NCI-H2107 treated with DMSO at 0.1 percent for 48 hours (cell line): Measurements from ENCODE around the gene KIR2DL4.
"Not testable (repeated sequence)": the region's sequence is repeated elsewhere in the genome, so short reads cannot be mapped to it uniquely, and the experiment has no call there.

Experiments
- DNase-seq: peaks from one replicate; lab custom pipeline; 2025; ENCODE audit not compliant: unreplicated experiment; lab: John Stamatoyannopoulos, UW

Gene KIR2DL4

DNA sequence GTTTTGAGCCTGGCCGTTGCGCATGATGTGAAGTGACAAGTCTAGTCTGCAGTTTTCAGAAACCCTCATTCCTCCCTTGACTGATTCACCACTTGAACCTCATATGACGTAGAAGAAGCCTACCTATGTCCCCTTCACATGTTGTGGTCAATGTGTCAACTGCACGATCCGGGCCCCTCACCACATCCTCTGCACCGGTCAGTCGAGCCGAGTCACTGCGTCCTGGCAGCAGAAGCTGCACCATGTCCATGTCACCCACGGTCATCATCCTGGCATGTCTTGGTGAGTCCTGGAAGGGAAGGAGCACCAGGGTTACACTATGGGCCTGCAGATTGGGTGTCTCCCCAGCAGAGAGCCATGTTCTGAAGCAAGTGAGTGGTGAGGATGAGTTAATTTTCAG lies at the start of gene KIR2DL4:
TSS of gene KIR2DL4 (plus strand) at position 201 of the 400 bp plus-strand sequence. CDS start at position 243, 42 bp downstream.
- DNase-seq: no peak

DNA sequence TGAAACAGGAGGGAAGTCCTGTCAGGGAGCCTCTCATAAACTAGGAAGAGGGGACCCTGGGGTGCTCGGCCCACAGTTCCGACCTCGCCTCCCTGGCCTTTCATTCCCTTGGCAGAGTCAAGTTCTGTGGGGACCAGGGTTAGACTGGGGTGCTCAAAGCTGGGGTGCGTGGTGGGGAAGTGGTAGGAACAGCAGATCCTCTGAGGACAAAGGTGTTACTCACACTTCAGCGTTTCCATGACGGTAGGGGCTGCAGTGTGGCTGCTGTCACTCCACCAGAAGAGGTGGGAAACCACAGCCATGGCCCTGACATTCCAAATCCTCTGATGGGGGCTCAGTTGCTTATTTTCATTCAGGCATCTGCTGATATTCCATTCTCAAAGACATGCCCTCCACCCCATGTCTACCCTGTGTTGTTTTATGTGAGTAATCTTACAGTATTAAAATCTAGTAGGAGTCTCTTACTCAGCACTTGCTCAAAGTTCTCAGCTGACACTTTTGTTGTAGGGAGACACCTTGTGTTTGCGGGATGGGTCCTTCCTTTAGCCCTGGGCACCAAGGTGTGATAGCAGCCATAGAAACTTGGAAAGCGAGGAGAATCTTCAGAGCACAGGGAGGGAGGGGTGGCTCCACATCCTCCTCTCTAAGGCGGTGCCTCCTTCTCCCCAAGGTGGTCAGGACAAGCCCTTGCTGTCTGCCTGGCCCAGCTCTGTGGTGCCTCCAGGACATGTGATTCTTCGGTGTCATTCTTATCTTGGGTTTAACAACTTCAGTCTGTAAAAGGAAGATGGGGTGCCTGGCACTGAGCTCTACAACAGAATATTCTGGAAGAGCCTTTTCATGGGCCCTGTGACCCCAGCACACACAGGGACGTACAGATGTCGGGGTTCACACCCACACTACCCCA lies 47.0 kb upstream of the KIR2DL4 start:
- not testable (repeated sequence) for DNase-seq

DNA sequence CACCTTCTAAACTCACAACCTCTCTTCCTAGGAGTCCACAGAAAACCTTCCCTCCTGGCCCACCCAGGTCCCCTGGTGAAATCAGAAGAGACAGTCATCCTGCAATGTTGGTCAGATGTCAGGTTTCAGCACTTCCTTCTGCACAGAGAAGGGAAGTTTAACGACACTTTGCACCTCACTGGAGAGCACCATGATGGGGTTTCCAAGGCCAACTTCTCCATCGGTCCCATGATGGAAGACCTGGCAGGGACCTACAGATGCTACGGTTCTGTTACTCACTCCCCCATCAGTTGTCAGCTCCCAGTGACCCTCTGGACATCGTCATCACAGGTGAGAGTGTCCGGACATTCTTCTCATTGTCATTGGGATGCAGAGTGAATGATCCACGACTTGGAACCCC lies 44.8 kb upstream of the KIR2DL4 start:
- DNase-seq: not testable (repeated sequence)

DNA sequence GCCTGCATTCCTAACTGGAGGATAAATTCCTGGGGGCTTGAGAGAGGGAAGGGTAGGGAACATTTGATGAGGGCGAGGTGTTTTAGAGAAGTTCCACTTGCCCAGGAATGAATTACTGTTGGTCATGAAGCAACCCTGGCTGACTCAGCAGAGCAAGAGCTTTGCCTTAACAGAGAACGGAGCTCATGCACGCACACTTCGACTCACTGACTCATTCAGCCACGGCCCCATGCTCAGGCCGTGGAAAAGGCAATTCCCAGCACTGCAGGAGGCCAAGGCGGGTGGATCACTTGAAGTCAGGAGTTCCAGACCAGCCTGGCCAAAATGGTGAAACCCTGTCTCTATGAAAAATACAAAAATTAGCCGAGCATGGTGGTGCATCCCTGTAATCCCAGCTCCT lies 39.2 kb upstream of the KIR2DL4 start:
- not testable (repeated sequence) for DNase-seq

DNA sequence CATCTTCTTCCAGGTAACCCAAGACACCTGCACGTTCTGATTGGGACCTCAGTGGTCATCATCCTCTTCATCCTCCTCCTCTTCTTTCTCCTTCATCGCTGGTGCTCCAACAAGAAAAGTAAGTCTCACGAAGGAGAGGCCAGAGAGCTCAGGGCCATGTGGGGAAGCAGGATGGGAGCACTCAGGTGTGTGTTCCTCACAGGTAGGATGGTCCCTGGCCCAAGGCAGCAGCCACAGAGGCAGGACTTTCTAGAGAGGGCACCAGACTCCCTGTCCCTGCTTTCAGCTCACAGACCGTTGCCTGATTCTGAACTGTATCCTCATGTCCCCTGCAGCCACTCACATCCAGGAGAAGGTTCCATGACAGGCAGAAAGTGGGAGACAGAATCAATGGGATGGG lies 36.9 kb upstream of the KIR2DL4 start:
- DNase-seq: not testable (repeated sequence)

DNA sequence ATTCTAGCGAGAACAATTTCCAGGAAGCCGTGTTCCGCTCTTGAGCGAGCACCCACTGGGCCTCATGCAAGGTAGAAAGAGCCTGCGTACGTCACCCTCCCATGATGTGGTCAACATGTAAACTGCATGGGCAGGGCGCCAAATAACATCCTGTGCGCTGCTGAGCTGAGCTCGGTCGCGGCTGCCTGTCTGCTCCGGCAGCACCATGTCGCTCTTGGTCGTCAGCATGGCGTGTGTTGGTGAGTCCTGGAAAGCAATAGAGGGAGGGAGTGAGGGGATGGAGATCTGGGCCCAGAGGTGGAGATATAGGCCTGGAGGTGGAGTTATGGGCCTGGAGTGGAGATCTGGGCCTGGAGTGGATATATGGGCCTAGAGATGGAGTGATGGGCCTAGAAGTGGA lies 33.8 kb upstream of the KIR2DL4 start, which contains the start of gene KIR2DL1:
TSS of gene KIR2DL1 (plus strand) at position 148 of the 400 bp plus-strand sequence. CDS start at position 206, 58 bp downstream.
- DNase-seq: not testable (repeated sequence)

DNA sequence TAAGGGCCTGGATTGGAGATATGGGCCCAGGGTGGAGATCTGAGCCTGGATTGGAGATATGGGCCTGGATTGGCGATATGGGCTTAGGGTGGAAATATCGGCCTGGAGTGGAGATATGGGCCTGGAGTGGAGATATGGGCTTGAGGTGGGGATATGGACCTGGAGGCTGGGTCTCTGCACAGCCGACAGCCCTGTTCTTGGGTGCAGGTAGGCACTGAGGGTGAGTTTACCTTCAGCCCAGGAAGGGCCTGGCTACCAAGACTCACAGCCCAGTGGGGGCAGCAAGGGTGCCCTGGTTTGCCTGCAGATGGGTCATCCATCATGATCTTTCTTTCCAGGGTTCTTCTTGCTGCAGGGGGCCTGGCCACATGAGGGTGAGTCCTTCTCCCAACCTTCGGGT lies 32.9 kb upstream of the KIR2DL4 start:
- DNase-seq: not testable (repeated sequence)

DNA sequence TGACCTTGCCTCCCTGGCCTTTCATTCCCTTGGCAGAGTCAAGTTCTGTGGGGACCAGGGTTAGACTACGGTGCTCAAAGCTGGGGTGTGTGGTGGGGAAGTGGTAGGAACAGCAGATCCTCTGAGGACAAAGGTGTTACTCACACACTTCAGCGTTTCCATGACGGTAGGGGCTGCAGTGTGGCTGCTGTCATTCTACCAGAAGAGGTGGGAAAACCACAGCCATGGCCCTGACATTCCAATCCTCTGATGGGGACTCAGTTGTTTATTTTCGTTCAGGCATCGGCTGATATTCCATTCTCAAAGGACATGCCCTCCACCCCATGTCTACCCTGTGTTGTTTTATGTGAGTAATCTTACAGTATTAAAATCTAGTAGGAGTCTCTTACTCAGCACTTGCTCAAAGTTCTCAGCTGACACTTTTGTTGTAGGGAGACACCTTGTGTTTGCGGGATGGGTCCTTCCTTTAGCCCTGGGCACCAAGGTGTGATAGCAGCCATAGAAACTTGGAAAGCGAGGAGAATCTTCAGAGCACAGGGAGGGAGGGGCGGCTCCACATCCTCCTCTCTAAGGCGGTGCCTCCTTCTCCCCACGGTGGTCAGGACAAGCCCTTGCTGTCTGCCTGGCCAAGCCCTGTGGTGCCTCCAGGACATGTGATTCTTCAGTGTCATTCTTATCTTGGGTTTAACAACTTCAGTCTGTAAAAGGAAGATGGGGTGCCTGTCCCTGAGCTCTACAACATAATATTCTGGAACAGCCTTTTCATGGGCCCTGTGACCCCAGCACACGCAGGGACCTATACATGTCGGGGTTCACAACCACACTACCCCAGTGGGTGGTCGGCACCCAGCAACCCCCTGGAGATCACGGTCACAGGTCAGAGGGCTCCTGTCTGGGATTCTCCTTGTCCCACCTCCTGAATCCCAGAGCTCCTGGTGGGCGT lies 32.1 kb upstream of the KIR2DL4 start:
- DNase-seq: not testable (repeated sequence)

DNA sequence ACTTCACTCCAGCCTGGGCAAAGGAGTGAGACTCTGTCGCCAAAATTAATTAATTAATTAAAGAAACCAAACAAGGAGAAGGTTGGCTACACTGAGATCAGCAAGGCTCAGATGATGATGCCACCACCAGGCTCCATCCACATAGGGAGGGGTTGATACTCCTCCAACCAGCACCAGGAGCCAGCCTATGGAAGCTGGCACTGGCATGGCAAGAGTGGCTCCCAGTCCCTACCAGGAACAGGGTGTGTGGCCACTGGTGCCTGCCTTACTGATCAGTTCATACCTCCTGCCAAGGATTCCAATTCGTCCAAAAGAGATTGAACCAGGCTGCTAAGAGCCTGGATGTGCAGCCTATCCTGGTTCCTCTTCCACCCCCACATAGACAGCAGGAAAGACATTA lies 30.7 kb upstream of the KIR2DL4 start:
- DNase-seq: not testable (repeated sequence)

DNA sequence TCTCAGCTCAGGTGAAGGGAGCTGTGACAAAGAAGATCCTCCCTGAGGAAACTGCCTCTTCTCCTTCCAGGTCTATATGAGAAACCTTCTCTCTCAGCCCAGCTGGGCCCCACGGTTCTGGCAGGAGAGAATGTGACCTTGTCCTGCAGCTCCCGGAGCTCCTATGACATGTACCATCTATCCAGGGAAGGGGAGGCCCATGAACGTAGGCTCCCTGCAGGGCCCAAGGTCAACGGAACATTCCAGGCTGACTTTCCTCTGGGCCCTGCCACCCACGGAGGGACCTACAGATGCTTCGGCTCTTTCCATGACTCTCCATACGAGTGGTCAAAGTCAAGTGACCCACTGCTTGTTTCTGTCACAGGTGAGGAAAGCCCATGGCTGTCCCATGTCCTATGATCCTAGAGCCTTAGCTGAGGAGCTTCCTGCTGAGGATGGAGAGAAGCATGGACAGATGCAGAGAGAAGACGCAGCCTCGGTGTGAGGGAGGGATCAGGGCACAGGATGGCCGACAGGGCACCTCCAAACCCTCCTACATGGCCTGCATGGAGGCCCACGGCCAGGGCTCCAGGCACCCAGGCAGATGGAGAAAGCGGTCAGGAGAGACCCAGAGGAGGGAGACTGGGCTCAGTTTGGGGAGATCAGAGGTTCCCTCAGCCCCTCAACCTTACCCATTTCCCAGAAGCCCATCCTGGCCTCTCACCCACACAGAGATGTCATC lies 28.2 kb upstream of the KIR2DL4 start:
- not testable (repeated sequence) for DNase-seq

DNA sequence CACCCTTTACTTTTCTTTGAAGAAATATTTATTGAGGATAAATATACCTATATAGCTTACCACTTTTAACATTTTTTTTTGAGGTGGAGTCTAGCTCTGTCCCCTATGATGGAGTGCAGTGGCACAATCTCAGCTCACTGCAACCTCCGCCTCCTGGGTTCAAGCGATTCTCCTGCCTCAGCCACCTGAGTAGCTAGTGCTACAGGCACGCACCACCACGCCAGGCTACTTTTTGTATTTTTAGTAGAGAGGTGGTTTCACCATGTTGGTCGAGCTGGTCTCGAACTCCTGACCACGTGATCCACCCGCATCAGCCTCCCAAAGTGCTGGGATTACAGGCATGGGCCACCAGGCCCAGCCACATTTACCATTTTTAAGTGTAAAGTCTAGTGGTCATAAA lies 27.6 kb upstream of the KIR2DL4 start:
- DNase-seq: not testable (repeated sequence)

DNA sequence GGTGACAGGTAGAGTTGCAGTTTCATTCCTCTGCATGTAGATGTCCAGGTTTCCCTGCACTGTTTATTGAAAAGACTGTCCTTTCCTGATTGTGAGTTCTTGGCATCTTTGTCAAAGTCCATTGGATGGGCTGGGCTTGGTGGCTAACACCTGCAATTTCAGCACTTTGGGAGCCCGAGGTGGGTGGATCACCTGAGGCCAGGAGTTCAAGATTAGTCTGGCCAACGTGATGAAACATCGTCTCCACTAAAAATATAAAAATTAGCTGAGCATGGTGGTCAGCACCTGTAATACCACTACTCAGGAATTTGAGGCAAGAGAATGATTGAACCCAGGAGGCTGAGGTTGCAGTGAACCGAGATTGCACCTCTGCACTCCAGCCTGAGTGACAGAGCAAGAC lies 25.6 kb upstream of the KIR2DL4 start:
- DNase-seq: not testable (repeated sequence)

DNA sequence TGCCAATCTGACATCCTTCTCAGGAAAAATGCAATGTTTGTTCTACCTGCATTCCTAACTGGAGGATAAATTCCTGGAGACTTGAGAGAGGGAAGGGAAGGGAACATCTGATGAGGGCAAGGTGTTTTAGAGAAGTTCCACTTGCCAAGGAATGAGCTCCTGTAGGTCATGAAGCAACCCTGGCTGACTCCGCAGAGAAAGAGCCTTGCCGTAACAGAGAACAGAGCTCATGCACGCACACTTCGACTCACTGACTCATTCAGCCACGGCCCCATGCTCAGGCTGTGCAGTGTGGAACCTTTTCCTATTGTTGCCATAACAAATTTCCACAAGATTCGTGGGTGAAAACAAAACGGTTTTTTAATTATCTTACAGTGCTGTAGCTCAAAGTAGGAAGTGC lies 24.5 kb upstream of the KIR2DL4 start:
- DNase-seq: not testable (repeated sequence)

DNA sequence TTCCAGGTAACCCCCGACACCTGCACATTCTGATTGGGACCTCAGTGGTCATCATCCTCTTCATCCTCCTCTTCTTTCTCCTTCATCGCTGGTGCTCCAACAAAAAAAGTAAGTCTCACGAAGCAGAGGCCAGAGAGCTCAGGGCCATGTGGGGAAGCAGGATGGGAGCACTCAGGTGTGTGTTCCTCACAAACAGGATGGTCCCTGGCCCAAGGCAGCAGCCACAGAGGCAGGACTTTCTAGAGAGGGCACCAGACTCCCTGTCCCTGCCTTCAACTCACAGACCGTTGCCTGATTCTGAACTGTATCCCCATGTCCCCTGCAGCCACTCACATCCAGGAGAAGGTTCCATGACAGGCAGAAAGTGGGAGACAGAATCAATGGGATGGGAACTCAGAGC lies 20.5 kb upstream of the KIR2DL4 start:
- not testable (repeated sequence) for DNase-seq

DNA sequence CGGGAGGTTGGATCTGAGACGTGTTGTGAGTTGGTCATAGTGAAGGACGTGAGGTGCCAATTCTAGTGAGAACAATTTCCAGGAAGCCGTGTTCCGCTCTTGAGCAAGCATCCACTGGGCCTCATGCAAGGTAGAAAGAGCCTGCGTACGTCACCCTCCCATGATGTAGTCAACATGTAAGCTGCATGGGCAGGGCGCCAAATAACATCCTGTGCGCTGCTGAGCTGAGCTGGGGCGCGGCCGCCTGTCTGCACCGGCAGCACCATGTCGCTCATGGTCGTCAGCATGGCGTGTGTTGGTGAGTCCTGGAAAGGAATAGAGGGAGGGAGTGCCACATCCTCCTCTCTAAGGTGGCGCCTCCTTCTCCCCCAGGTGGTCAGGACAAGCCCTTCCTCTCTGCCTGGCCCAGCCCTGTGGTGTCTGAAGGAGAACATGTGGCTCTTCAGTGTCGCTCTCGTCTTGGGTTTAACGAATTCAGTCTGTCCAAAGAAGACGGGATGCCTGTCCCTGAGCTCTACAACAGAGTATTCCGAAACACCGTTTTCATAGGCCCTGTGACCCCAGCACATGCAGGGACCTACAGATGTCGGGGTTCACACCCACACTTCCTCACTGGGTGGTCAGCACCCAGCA lies 17.2 kb upstream of the KIR2DL4 start:
- DNase-seq: not testable (repeated sequence)

DNA sequence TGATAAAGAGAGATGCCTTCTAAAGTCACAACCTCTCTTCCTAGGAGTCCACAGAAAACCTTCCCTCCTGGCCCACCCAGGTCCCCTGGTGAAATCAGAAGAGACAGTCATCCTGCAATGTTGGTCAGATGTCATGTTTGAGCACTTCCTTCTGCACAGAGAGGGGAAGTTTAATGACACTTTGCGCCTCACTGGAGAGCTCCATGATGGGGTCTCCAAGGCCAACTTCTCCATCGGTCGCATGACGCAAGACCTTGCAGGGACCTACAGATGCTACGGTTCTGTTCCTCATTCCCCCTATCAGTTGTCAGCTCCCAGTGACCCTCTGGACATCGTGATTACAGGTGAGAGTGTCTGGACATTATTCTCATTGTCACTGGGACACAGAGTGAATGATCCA lies 15.3 kb upstream of the KIR2DL4 start:
- not testable (repeated sequence) for DNase-seq

DNA sequence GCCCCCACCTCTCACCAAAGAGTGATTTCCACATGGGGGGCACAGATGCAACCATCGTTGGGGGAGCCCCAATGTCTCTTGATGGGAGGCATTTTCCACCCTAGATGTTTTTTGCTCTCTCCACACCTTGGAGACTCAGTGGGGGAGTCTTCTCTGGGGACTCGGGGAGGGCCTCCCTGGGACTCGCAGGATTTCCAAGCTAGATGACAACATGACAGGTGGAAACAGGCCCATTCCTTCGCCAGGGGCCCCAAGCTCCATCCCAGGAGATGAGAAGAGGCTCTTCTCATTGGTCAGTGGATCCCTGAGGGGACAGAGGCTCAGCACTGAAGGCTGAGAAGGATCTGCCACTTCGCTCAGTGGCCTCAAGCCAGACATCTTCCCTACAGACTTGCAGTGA lies 12.7 kb upstream of the KIR2DL4 start:
- DNase-seq: no peak

DNA sequence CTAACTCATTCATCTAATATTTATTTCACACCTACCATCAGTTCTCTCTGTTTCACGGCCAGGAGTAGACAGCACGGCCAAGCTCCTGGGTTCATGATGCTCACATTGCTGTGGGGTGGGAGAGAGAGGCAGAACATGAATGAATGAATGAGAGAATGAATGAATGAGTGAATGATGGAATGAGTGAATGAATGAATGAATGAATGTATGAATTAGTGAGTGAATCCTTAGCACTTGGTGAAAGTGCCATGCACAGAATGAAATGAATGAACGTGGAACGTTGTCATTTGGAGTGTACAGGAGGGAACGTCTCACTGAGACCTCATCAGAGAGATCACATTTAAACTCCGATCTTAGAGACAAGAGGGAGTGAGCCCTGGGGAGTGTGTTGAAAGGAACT lies 11.9 kb upstream of the KIR2DL4 start:
- no peak for DNase-seq

DNA sequence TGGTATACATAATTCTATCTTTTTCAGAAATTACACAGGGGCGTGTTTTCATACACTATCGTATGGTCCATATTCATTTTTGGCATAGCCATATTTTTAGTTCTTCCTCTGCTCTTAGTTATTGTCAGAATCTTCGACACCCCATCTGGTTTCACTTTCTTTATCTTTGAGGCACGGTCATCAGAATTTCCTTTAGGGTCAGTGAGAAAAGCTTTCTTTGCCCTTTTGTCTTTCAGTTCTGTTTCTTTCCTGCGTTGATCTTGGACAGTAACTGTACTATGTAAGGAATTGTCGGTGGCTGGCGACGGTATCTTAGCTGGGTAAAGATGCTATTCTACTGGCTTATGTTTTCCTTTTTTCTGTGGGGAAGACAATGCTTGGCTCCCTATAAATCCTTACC lies 10.6 kb upstream of the KIR2DL4 start:
- no peak for DNase-seq

DNA sequence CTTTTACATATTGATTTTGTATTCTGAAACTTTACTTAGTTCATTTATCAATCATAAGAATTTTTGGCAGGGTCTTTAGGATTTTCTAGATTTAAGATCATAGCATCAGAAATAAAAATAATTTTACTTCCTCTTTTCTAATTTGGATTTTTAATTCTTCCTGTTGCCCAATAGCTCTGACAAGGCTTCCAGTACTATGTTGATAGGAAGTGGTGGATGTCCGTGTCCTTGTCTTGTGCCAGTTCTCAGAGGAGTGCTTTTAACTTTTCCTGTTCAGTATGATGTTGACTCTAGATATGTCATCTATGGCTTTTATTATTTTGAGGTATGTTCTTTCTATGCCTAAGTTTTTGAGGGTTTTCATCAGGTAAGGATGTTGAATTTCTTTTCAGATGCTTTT lies 7.7 kb upstream of the KIR2DL4 start:
- DNase-seq: no peak
